ENCODE measurements around the gene SPOCK1. TPM values are rescaled to one million over a fixed set of nuclear protein-coding genes. Genes with fewer than 3 reads are reported as not detected.

The SPOCK1 gene
- total and polyA plus RNA-seq, 5 donors from 2014 or later = 0.27 TPM; not detected in 4

DNA sequence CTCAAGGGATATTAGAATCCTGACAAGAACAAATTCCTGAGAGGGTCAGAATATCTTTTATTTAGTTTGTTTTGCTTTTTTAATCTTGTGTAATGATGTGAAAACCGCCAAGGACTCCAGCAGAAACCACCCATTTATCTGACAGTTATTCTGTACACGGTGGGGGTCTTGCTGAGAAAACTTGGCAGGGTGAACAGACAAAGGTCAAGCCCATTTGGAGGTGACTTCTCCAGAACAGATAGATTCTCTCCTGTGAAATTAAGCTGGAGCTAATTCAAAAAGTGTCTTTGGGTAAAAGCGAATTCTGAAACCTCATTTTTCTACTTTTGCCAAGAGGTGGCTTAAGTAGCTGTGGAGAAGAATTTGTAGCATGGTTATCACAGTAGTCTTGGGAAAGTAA is 484.4 kb downstream of the SPOCK1 start:
- H3K4me1 ChIP-seq (ENCODE audit: control insufficient read depth, insufficient read depth, low read length, poor library complexity, severe bottlenecking) = no peaks in the 10 kb centered on the region
- no peak overlapping the region for H3K4me3 ChIP-seq (ENCODE audit: low read depth, low read length)
- H3K36me3 ChIP-seq (ENCODE audit: control insufficient read depth, insufficient read depth, low read length) = no peaks in the 10 kb centered on the region
- Mint-ChIP-seq H3K27me3 (no peaks in the 10 kb centered on the region), H3K27ac (no peak overlapping the region), H3K36me3 (no peaks in the 10 kb centered on the region), H3K9me3 (no peaks in the 10 kb centered on the region), H3K4me1 (no peaks in the 10 kb centered on the region), H3K4me3 (no peak overlapping the region)
- no peaks in the 10 kb centered on the region for H3K9me3 ChIP-seq (ENCODE audit: control insufficient read depth in 2 of 2, low read length in 2 of 2)
- no peak overlapping the region for H3K27ac ChIP-seq (ENCODE audit: insufficient read depth, low read length, poor library complexity, severe bottlenecking)
- H3K27me3 ChIP-seq (ENCODE audit: control insufficient read depth, insufficient read depth, low read length) = no peaks in the 10 kb centered on the region
- DNase-seq (no peak), ATAC-seq (ENCODE audit: low read depth in 2 of 2) (no peak)

DNA sequence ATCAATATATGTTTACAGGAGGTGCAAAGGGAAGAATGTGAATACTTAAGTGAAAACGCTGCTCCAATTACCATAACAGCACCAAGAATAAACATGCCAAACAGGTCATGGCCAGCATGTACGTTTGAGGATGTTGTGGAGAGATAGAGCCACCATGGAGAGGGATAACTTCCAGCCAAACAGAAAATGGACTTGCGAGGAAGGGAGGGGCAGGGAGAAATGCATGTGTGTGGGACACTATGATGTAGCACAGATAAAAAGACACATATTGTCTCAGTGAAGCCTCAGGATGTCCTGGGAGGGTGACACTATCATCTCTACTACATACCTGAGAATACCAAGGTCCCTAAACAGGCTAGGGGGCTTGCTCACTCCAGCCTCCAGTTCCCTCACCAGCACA is 488.9 kb downstream of the SPOCK1 start:
- ATAC-seq (ENCODE audit: low read depth in 2 of 2) = no peak
- Mint-ChIP-seq H3K27me3 (no peaks in the 10 kb centered on the region), H3K36me3 (no peaks in the 10 kb centered on the region), H3K4me1 (no peaks in the 10 kb centered on the region), H3K27ac (no peak overlapping the region), H3K4me3 (no peak overlapping the region), H3K9me3 (peaks cover 0 to 2% (median 0%) of the 10 kb centered on the region in 7 donors)
- H3K27ac ChIP-seq (ENCODE audit: insufficient read depth, low read length, poor library complexity, severe bottlenecking) = no peak overlapping the region
- no peak for DNase-seq
- no peaks in the 10 kb centered on the region for H3K9me3 ChIP-seq (ENCODE audit: control insufficient read depth in 2 of 2, low read length in 2 of 2)
- H3K4me1 ChIP-seq (ENCODE audit: control insufficient read depth, insufficient read depth, low read length, poor library complexity, severe bottlenecking) = no peaks in the 10 kb centered on the region
- no peaks in the 10 kb centered on the region for H3K36me3 ChIP-seq (ENCODE audit: control insufficient read depth, insufficient read depth, low read length)
- H3K4me3 ChIP-seq (ENCODE audit: low read depth, low read length) = no peak overlapping the region
- H3K27me3 ChIP-seq (ENCODE audit: control insufficient read depth, insufficient read depth, low read length) = no peaks in the 10 kb centered on the region

DNA sequence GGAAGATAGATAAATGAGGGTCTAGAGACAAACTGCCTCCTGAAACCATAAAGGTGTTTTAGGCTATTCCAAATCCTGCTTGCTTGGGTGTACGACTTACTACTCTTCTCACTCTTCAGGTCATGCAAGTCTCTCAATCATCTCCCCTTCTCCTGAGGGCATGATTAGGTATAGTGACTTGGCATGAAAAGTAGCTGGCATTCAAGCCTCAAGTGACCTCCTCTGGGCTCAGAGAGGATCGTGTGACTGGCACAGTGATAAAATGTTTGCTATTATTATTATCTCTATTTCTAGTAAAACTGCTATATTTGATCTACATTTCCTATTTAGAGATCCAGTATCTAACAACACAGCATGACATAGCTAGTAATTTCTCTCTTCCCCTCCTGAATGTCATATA is 494.8 kb downstream of the SPOCK1 start:
- no peaks in the 10 kb centered on the region for H3K4me1 Mint-ChIP-seq

DNA sequence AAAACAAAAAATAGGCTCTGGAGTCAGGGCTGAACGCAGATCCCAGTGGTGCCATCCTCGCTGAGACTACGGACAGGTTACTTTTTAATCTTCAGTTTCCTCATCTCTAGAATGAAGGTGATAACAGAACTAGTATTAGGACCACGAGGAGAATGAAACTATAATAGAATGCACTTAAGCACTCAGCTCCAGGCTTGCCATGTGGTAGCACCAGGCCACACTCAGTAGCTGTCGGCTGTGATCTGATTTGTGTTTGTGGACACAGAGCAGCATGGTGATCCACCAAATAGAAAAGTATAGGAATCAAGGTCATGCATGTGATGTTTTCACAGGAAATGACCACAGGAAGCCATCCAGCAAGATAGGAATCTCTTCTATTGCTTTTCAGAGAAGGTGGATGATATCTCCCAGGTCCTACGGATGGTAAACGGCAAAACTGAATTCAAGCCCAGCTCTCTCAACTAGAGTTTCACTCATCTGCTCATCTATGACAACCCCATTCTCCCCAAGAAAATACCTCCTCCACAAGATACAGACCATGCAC is 498.0 kb downstream of the SPOCK1 start:
- ATAC-seq (ENCODE audit: low read depth in 2 of 2) (no peak), DNase-seq (no peak)
- no peaks in the 10 kb centered on the region for H3K4me1 Mint-ChIP-seq
- no peak overlapping the region for H3K27ac Mint-ChIP-seq
- no peak overlapping the region for H3K4me3 Mint-ChIP-seq
- no peak overlapping the region for H3K27ac ChIP-seq (ENCODE audit: insufficient read depth, low read length, poor library complexity, severe bottlenecking)
- H3K9me3 ChIP-seq (ENCODE audit: control insufficient read depth in 2 of 2, low read length in 2 of 2) = no peaks in the 10 kb centered on the region
- no peaks in the 10 kb centered on the region for H3K36me3 Mint-ChIP-seq
- H3K27me3 ChIP-seq (ENCODE audit: control insufficient read depth, insufficient read depth, low read length) = no peaks in the 10 kb centered on the region
- no peaks in the 10 kb centered on the region for H3K4me1 ChIP-seq (ENCODE audit: control insufficient read depth, insufficient read depth, low read length, poor library complexity, severe bottlenecking)
- no peaks in the 10 kb centered on the region for H3K36me3 ChIP-seq (ENCODE audit: control insufficient read depth, insufficient read depth, low read length)
- peaks cover 0 to 9% (median 3%) of the 10 kb centered on the region in 7 donors for H3K9me3 Mint-ChIP-seq
- H3K27me3 Mint-ChIP-seq = no peaks in the 10 kb centered on the region
- no peak overlapping the region for H3K4me3 ChIP-seq (ENCODE audit: low read depth, low read length)

More for the DNA sequence above, 494.8 kb downstream of the SPOCK1 start:
- H3K27ac Mint-ChIP-seq = no peak overlapping the region
- peaks cover 0 to 7% (median 2%) of the 10 kb centered on the region in 7 donors for H3K9me3 Mint-ChIP-seq
- ATAC-seq (ENCODE audit: low read depth in 2 of 2) (no peak), DNase-seq (no peak)
- no peak overlapping the region for H3K27ac ChIP-seq (ENCODE audit: insufficient read depth, low read length, poor library complexity, severe bottlenecking)
- H3K4me1 ChIP-seq (ENCODE audit: control insufficient read depth, insufficient read depth, low read length, poor library complexity, severe bottlenecking) = no peaks in the 10 kb centered on the region
- no peaks in the 10 kb centered on the region for H3K27me3 Mint-ChIP-seq
- no peaks in the 10 kb centered on the region for H3K27me3 ChIP-seq (ENCODE audit: control insufficient read depth, insufficient read depth, low read length)
- no peaks in the 10 kb centered on the region for H3K36me3 Mint-ChIP-seq
- no peaks in the 10 kb centered on the region for H3K9me3 ChIP-seq (ENCODE audit: control insufficient read depth in 2 of 2, low read length in 2 of 2)
- H3K36me3 ChIP-seq (ENCODE audit: control insufficient read depth, insufficient read depth, low read length) = no peaks in the 10 kb centered on the region
- H3K4me3 ChIP-seq (ENCODE audit: low read depth, low read length) = no peak overlapping the region
- no peak overlapping the region for H3K4me3 Mint-ChIP-seq

DNA sequence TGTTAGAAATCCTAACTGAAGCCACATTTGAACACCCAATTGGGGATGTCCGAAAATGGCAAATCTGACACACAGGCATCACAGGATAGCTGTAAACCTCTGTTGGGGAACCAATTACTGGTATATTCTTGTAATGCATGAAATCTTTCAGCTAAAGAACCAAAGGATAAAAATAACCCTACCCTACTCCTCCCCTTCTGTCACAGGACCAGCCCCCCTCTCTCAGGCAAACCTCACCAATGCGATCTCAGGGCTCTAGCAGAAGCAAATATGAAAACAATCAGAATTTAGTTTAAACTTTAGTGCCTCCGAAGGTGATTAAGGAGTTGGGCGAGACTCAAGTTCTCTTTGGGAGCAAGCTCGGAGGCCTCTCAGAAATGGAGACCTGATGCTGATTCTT is 499.3 kb downstream of the SPOCK1 start:
- Histone ChIP-seq H3K9me3 (ENCODE audit: control insufficient read depth in 2 of 2, low read length in 2 of 2) (no peaks in the 10 kb centered on the region), H3K27me3 (ENCODE audit: control insufficient read depth, insufficient read depth, low read length) (no peaks in the 10 kb centered on the region), H3K27ac (ENCODE audit: insufficient read depth, low read length, poor library complexity, severe bottlenecking) (no peak overlapping the region), H3K4me3 (ENCODE audit: low read depth, low read length) (no peak overlapping the region), H3K36me3 (ENCODE audit: control insufficient read depth, insufficient read depth, low read length) (no peaks in the 10 kb centered on the region), H3K4me1 (ENCODE audit: control insufficient read depth, insufficient read depth, low read length, poor library complexity, severe bottlenecking) (no peaks in the 10 kb centered on the region)
- ATAC-seq (ENCODE audit: low read depth in 2 of 2) (no peak), DNase-seq (no peak)
- H3K4me1 Mint-ChIP-seq = no peaks in the 10 kb centered on the region
- no peaks in the 10 kb centered on the region for H3K27me3 Mint-ChIP-seq
- no peak overlapping the region for H3K4me3 Mint-ChIP-seq
- H3K27ac Mint-ChIP-seq = no peak overlapping the region
- peaks cover 0 to 8% (median 3%) of the 10 kb centered on the region in 7 donors for H3K9me3 Mint-ChIP-seq
- H3K36me3 Mint-ChIP-seq = no peaks in the 10 kb centered on the region

DNA sequence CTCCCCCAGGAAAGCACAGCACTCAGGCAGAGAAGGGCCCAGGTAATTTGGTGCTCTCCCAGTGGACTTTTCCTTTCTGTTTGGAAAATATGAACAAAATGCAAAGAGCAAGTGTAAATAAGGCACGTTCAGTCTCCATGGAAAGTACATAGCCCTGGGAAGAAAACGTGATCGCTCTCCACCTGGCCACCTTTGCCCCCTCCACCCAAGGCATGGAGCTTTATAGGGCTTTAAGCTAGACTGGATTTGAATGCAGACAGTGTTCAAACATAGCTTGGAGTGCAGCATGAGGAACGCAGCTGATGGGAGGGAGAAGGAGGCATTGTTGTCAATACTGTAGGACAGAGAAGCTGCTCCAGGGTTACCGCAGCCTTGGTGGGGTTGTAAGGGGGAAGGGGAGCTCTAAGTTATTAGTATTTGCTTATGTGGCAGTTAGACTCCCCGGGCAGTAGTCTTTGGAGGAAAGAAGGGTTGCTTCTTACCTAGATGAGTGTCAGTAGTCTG is 500.2 kb downstream of the SPOCK1 start:
- H3K9me3 Mint-ChIP-seq = peaks cover 0 to 7% (median 3%) of the 10 kb centered on the region in 7 donors

DNA sequence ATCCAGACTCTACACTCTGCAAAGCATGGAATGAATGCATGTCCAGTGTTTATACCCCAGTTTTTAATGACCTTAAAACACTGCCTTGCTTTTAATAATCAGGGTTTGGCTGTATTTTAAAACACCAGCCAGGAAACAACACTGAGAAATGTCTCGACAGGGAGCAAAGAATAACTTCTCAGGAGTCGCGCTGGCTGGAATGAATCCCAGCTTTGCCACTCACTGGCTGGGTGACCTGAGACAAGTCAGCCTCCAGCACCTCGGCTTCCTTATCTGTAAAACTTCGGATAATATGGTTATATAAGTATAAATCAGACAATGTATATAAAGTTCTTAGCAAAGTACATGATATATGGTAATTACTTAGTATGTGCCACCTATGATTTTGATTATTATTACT is 505.0 kb downstream of the SPOCK1 start:
- Mint-ChIP-seq H3K27ac (no peak overlapping the region), H3K36me3 (no peaks in the 10 kb centered on the region), H3K4me1 (no peaks in the 10 kb centered on the region), H3K9me3 (peaks cover 0 to 5% (median 1%) of the 10 kb centered on the region in 7 donors), H3K27me3 (no peaks in the 10 kb centered on the region), H3K4me3 (no peak overlapping the region)
- Histone ChIP-seq H3K36me3 (ENCODE audit: control insufficient read depth, insufficient read depth, low read length) (no peaks in the 10 kb centered on the region), H3K4me3 (ENCODE audit: low read depth, low read length) (no peak overlapping the region), H3K9me3 (ENCODE audit: control insufficient read depth in 2 of 2, low read length in 2 of 2) (no peaks in the 10 kb centered on the region), H3K4me1 (ENCODE audit: control insufficient read depth, insufficient read depth, low read length, poor library complexity, severe bottlenecking) (no peaks in the 10 kb centered on the region), H3K27me3 (ENCODE audit: control insufficient read depth, insufficient read depth, low read length) (no peaks in the 10 kb centered on the region), H3K27ac (ENCODE audit: insufficient read depth, low read length, poor library complexity, severe bottlenecking) (no peak overlapping the region)
- ATAC-seq (ENCODE audit: low read depth in 2 of 2) (no peak), DNase-seq (no peak)

More for the DNA sequence above, 500.2 kb downstream of the SPOCK1 start:
- H3K4me3 Mint-ChIP-seq = no peak overlapping the region
- ATAC-seq (ENCODE audit: low read depth in 2 of 2) (no peak), DNase-seq (no peak)
- no peaks in the 10 kb centered on the region for H3K36me3 Mint-ChIP-seq
- no peak overlapping the region for H3K4me3 ChIP-seq (ENCODE audit: low read depth, low read length)
- H3K27me3 Mint-ChIP-seq = no peaks in the 10 kb centered on the region
- H3K9me3 ChIP-seq (ENCODE audit: control insufficient read depth in 2 of 2, low read length in 2 of 2) = no peaks in the 10 kb centered on the region
- H3K27ac Mint-ChIP-seq = no peak overlapping the region
- no peaks in the 10 kb centered on the region for H3K36me3 ChIP-seq (ENCODE audit: control insufficient read depth, insufficient read depth, low read length)
- H3K27ac ChIP-seq (ENCODE audit: insufficient read depth, low read length, poor library complexity, severe bottlenecking) = no peak overlapping the region
- no peaks in the 10 kb centered on the region for H3K4me1 Mint-ChIP-seq
- no peaks in the 10 kb centered on the region for H3K27me3 ChIP-seq (ENCODE audit: control insufficient read depth, insufficient read depth, low read length)
- no peaks in the 10 kb centered on the region for H3K4me1 ChIP-seq (ENCODE audit: control insufficient read depth, insufficient read depth, low read length, poor library complexity, severe bottlenecking)

DNA sequence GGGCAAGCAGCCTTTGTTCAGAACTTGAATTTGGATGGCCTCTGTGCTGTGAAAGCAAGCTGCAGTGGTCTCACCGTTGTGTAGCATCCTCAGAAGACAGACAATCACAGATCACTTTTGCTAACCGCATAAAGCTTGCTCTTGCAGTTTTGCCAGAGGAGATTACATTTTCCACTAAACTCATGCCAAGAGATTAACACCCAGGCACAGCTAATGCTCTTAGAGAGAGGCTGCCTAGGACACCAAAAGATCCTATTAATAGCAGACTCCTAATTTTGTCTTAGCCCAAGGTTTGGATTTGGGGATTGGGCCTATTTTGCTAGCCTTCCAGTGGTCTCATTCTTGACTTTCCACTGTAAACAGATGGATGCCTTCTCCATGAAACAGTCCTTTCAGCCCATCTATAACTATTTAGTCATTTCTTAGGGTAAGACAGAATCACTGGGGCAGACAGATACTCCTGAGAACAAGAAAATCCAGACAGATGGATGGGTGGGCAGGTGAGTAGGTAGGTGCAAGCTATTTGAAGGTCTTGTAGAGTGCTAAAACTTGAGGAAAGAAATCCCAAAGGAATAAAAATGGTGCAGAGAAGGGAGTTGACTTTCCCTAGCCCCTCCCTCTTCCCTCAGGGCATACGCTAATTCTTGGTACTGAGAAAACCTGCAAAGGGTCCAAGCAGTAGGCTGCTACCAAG is 506.2 kb downstream of the SPOCK1 start:
- Histone ChIP-seq H3K4me3 (ENCODE audit: low read depth, low read length) (no peak overlapping the region), H3K27ac (ENCODE audit: insufficient read depth, low read length, poor library complexity, severe bottlenecking) (no peak overlapping the region), H3K36me3 (ENCODE audit: control insufficient read depth, insufficient read depth, low read length) (no peaks in the 10 kb centered on the region), H3K27me3 (ENCODE audit: control insufficient read depth, insufficient read depth, low read length) (no peaks in the 10 kb centered on the region), H3K9me3 (ENCODE audit: control insufficient read depth in 2 of 2, low read length in 2 of 2) (no peaks in the 10 kb centered on the region), H3K4me1 (ENCODE audit: control insufficient read depth, insufficient read depth, low read length, poor library complexity, severe bottlenecking) (no peaks in the 10 kb centered on the region)
- DNase-seq (no peak), ATAC-seq (ENCODE audit: low read depth in 2 of 2) (no peak)
- Mint-ChIP-seq H3K4me1 (no peaks in the 10 kb centered on the region), H3K27ac (no peak overlapping the region), H3K27me3 (no peaks in the 10 kb centered on the region), H3K36me3 (no peaks in the 10 kb centered on the region), H3K4me3 (no peak overlapping the region), H3K9me3 (peaks cover 0 to 5% (median 1%) of the 10 kb centered on the region in 7 donors)

Data from CD4-positive, CD25-positive, alpha-beta regulatory T cell (primary cell).